Caco-2 (cell line): ENCODE data around the gene FAM210B. TPM values are rescaled to one million over a fixed set of nuclear protein-coding genes. Genes with fewer than 3 reads are reported as not detected.

ENCODE experiments used
- BruUV-seq: library from RNA; stranded (reverse); fragments of 400-500 nt; replicated peaks from 2 replicates; lab custom pipeline; 2021; lab: Mats Ljungman, UMichigan
- CTCF ChIA-PET: fragments of 300-600 bp; sonication (Branson Sonifier 250); formaldehyde crosslinking; loops from one replicate; lab custom pipeline; 2022; ENCODE audit warnings: antibody characterized with exemption; lab: Charles Lee
- POLR2A ChIA-PET: fragments of 300-600 bp; sonication (Branson Sonifier 250); formaldehyde crosslinking; loops from one replicate; lab custom pipeline; 2022; ENCODE audit warnings: antibody characterized with exemption; lab: Charles Lee
- DNase-seq, 2 experiments: peaks; one replicate each; pipeline versions ENCODE4 v3.0.0 to v3.0.0-alpha.2; 2020 to 2022
- H3K27me3 ChIP-seq: replicated peaks from 2 replicates; pipeline ENCODE4 v1.6.0; 2011; ENCODE audit warnings: low read length; ENCODE audit not compliant: control insufficient read depth, insufficient read depth
- H3K36me3 ChIP-seq: 2 replicates; pipeline ENCODE4 v1.5.1; 2011; ENCODE audit warnings: low read length; ENCODE audit not compliant: control insufficient read depth, insufficient read depth
- H3K4me1 ChIP-seq: fragments of 250-450 bp; sonication (Bioruptor Pico); 2 replicates; pipeline ENCODE4 v1.5.1; 2020; ENCODE audit warnings: mild to moderate bottlenecking
- H3K4me3 ChIP-seq: 2 replicates; pipeline ENCODE4 v1.5.1; 2011; ENCODE audit warnings: low read depth, mild to moderate bottlenecking, control low read depth, low read length
- H3K9me3 ChIP-seq: fragments of 250-450 bp; sonication (Bioruptor Pico); 2 replicates; pipeline ENCODE4 v1.5.1; 2020; ENCODE audit warnings: mild to moderate bottlenecking, moderate library complexity
- H3K27ac Mint-ChIP-seq: one replicate; pipeline ENCODE4 v1.8.0; 2022; ENCODE audit warnings: mixed read lengths; ENCODE audit not compliant: unreplicated experiment
- H3K27me3 Mint-ChIP-seq: one replicate; pipeline ENCODE4 v1.8.0; 2022; ENCODE audit warnings: mixed read lengths; ENCODE audit not compliant: insufficient read depth, unreplicated experiment
- H3K36me3 Mint-ChIP-seq: one replicate; pipeline ENCODE4 v1.8.0; 2022; ENCODE audit warnings: mild to moderate bottlenecking, mixed read lengths; ENCODE audit not compliant: insufficient read depth, unreplicated experiment
- H3K4me1 Mint-ChIP-seq: one replicate; pipeline ENCODE4 v1.8.0; 2022; ENCODE audit warnings: low read depth, mixed read lengths; ENCODE audit not compliant: unreplicated experiment
- H3K4me3 Mint-ChIP-seq: one replicate; pipeline ENCODE4 v1.8.0; 2022; ENCODE audit warnings: mild to moderate bottlenecking, moderate library complexity, mixed read lengths; ENCODE audit not compliant: unreplicated experiment
- H3K9me3 Mint-ChIP-seq: one replicate; pipeline ENCODE4 v1.8.0; 2022; ENCODE audit warnings: mixed read lengths; ENCODE audit not compliant: unreplicated experiment
- intact Hi-C: fragments of 100-400 bp; cut with micrococcal nuclease; formaldehyde crosslinking; loops from one replicate; pipeline ENCODE4 v1.10.0; 2022; ENCODE audit not compliant: unreplicated experiment
- total RNA-seq: library from RNA; stranded (reverse); gene quantifications from 2 replicates; pipeline ENCODE4 v1.2.3, GENCODE V29; 2022
- TF ChIP-seq, protein P1 (sequence below), 2 experiments: fragments of 200-600 bp in 1 of 2; IDR thresholded peaks; 1 replicate in 1 of 2; 2 replicates in 1 of 2; pipeline versions ENCODE4 v1.5.1 to v1.8.0; 2011 to 2022; ENCODE audit warnings: antibody characterized with exemption in 1 of 2, control low read depth in 1 of 2, inconsistent platforms in 1 of 2, low read depth in 1 of 2, low read length in 1 of 2, mild to moderate bottlenecking in 1 of 2, moderate library complexity in 1 of 2; ENCODE audit not compliant: insufficient read depth in 1 of 2, severe bottlenecking in 1 of 2, unreplicated experiment in 1 of 2

Gene FAM210B
- total RNA-seq, 1 experiment from 2014 or later: 20.5 TPM

DNA sequence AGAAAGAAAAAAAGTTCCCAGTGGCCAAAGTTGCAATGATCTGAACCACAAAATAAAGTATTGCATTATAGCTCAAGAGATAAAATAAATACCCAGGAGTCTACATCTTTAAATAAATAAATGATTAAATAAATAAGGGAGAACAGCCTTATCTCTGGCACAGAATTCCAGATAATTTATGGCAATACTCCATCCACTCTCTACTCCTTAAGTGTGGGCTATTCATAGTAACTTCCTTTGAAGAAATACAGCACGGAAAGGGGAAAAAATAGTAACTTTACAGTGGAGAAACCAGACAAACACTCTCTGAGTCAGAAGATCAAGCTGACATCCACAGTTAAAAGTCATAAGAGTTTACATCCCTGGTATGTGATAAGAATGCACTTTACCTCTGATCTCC lies 21.6 kb downstream of the FAM210B start:
- H3K4me3 Mint-ChIP-seq: no peak overlapping the region
- BruUV-seq: no TSS peak
- H3K27me3 Mint-ChIP-seq: no peaks in the 10 kb centered on the region
- no peak overlapping the region for H3K4me3 ChIP-seq
- no peaks in the 10 kb centered on the region for H3K4me1 ChIP-seq
- TF ChIP-seq, protein P1, sequence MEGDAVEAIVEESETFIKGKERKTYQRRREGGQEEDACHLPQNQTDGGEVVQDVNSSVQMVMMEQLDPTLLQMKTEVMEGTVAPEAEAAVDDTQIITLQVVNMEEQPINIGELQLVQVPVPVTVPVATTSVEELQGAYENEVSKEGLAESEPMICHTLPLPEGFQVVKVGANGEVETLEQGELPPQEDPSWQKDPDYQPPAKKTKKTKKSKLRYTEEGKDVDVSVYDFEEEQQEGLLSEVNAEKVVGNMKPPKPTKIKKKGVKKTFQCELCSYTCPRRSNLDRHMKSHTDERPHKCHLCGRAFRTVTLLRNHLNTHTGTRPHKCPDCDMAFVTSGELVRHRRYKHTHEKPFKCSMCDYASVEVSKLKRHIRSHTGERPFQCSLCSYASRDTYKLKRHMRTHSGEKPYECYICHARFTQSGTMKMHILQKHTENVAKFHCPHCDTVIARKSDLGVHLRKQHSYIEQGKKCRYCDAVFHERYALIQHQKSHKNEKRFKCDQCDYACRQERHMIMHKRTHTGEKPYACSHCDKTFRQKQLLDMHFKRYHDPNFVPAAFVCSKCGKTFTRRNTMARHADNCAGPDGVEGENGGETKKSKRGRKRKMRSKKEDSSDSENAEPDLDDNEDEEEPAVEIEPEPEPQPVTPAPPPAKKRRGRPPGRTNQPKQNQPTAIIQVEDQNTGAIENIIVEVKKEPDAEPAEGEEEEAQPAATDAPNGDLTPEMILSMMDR (IDR thresholded peaks at IDR 0.05; ENCODE audit: insufficient read depth in 1 of 2, low read depth in 1 of 2, low read length in 1 of 2, severe bottlenecking in 1 of 2, unreplicated experiment in 1 of 2): no peak
- peaks cover 86% of the 10 kb centered on the region for H3K36me3 Mint-ChIP-seq
- no peaks in the 10 kb centered on the region for H3K27me3 ChIP-seq
- POLR2A ChIA-PET: interaction anchor here (1.8 kb wide), 1 partner anchor 12 kb away, joined by 9 read pairs; the partner anchor contains the start of genes AURKA and CSTF1
- H3K36me3 ChIP-seq: peaks cover 5% of the 10 kb centered on the region
- no peak overlapping the region for H3K27ac Mint-ChIP-seq
- no peaks in the 10 kb centered on the region for H3K9me3 ChIP-seq
- no peaks in the 10 kb centered on the region for H3K9me3 Mint-ChIP-seq
- H3K4me1 Mint-ChIP-seq: peaks cover 10% of the 10 kb centered on the region
- CTCF ChIA-PET: interaction anchor here (0.9 kb wide), 1 partner anchor 11 kb away, joined by 3 read pairs; the partner anchor contains the start of gene AURKA
- DNase-seq: no peak
- intact Hi-C loops: no loop called here

DNA sequence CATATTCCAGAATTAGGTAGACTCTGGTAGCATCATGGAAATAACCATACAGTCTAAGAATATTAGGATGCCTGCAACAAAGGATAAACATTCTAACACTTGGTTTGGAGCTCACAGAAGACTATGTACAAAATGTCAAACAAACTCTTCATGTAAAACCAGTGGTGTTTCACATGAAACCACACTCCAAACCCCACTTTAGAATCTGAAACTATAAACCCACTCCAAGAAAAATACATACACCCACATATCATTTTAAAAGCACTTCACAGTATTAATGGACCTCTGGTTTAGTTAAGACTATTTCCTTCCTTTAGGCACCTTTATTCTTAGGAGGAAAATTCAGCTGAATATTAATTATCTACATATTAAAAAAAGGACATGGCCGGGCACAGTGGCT lies 22.7 kb downstream of the FAM210B start:
- H3K4me1 Mint-ChIP-seq: peaks cover 19% of the 10 kb centered on the region
- no TSS peak for BruUV-seq
- no peak overlapping the region for H3K27ac Mint-ChIP-seq
- no peaks in the 10 kb centered on the region for H3K9me3 ChIP-seq
- H3K27me3 Mint-ChIP-seq: no peaks in the 10 kb centered on the region
- H3K4me3 Mint-ChIP-seq: no peak overlapping the region
- H3K27me3 ChIP-seq: no peaks in the 10 kb centered on the region
- H3K4me1 ChIP-seq: no peaks in the 10 kb centered on the region
- H3K4me3 ChIP-seq: no peak overlapping the region
- ChIA-PET CTCF (no interaction called here), POLR2A (interaction anchor here (1.8 kb wide), 1 partner anchor 11 kb away, joined by 9 read pairs; the partner anchor contains the start of genes AURKA and CSTF1)
- no peak for DNase-seq
- no peaks in the 10 kb centered on the region for H3K9me3 Mint-ChIP-seq
- H3K36me3 Mint-ChIP-seq: peaks cover 74% of the 10 kb centered on the region
- TF ChIP-seq, protein P1 (IDR thresholded peaks at IDR 0.05; ENCODE audit: insufficient read depth in 1 of 2, low read depth in 1 of 2, low read length in 1 of 2, severe bottlenecking in 1 of 2, unreplicated experiment in 1 of 2): no peak
- intact Hi-C loops: no loop called here
- H3K36me3 ChIP-seq: peaks cover 5% of the 10 kb centered on the region

DNA sequence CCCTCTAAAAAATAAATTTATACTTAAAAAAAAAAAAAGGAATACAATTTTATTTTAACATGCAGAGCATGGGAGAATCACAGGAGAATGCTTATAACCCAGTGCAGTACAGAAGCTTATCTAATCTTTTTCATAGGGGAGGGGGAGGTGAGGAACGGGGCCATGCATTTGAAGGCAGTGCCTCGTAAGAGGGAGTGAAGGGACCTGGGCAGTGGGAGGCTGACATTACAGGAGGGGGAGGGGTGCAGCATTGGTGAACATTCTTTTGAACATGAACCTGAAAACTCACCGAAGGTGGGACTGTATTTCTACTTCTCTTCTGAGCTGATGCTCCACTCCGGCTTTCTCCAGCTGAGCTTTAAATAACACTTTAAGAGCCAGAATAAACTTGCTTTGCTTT lies 23.9 kb downstream of the FAM210B start:
- Histone ChIP-seq H3K4me1 (no peaks in the 10 kb centered on the region), H3K36me3 (peaks cover 5% of the 10 kb centered on the region), H3K27me3 (no peaks in the 10 kb centered on the region), H3K9me3 (no peaks in the 10 kb centered on the region), H3K4me3 (no peak overlapping the region)
- Mint-ChIP-seq H3K27ac (no peak overlapping the region), H3K4me1 (peaks cover 21% of the 10 kb centered on the region), H3K9me3 (no peaks in the 10 kb centered on the region), H3K36me3 (peaks cover 62% of the 10 kb centered on the region), H3K4me3 (no peak overlapping the region), H3K27me3 (no peaks in the 10 kb centered on the region)
- BruUV-seq: no TSS peak
- TF ChIP-seq, protein P1 (IDR thresholded peaks at IDR 0.05; ENCODE audit: insufficient read depth in 1 of 2, low read depth in 1 of 2, low read length in 1 of 2, severe bottlenecking in 1 of 2, unreplicated experiment in 1 of 2): no peak
- intact Hi-C loops: no loop called here
- DNase-seq: peak in 1 of 2 experiments; percentile 41
- POLR2A ChIA-PET: interaction anchor here (0.6 kb wide), 1 partner anchor 23 kb away, joined by 3 read pairs; no protein-coding TSS in a partner anchor
- CTCF ChIA-PET: interaction anchor here (0.7 to 1.1 kb wide), 2 partner anchors 9 to 10 kb away, joined by 4 read pairs; partner anchors contain the start of genes AURKA and CSTF1
